Esophagus squamous epithelium (tissue), 5 donors: Measurements from ENCODE around the gene ADCYAP1R1. TPM values are rescaled to one million over a fixed set of nuclear protein-coding genes. Genes with fewer than 3 reads are reported as not detected.

ENCODE experiments used
- DNase-seq: peaks from one replicate; lab custom pipeline; 2025; lab: John Stamatoyannopoulos, UW
- H3K27ac ChIP-seq, 4 donors: fragments of 200-600 bp; sonication (generic); one replicate each; pipeline ENCODE4 v1.5.1; 2016 to 2019; ENCODE audit warnings: mild to moderate bottlenecking in 1 of 4
- H3K27me3 ChIP-seq, 4 donors: fragments of 200-600 bp; sonication (generic); 1 replicate in 3 of 4; 2 replicates in 1 of 4; pipeline versions ENCODE4 v1.5.1 to v1.6.0; 2017 to 2021; ENCODE audit warnings: antibody characterized with exemption in 1 of 4
- H3K36me3 ChIP-seq, 3 donors: fragments of 200-600 bp; sonication (generic); one replicate each; pipeline ENCODE4 v1.5.1; 2016 to 2019
- H3K4me1 ChIP-seq, 3 donors: fragments of 200-600 bp; sonication (generic); one replicate each; pipeline ENCODE4 v1.5.1; 2017 to 2019
- H3K4me3 ChIP-seq, 4 donors: fragments of 200-600 bp; sonication (generic); 1 replicate in 3 of 4; 2 replicates in 1 of 4; pipeline ENCODE4 v1.5.1; 2016 to 2019; ENCODE audit warnings: mild to moderate bottlenecking in 2 of 4, moderate library complexity in 1 of 4
- H3K9me3 ChIP-seq, 3 donors: fragments of 200-600 bp; sonication (generic); one replicate each; pipeline ENCODE4 v1.5.1; 2016 to 2019
- CTCF ChIP-seq, 6 experiments: fragments of 450-650 bp in 4 of 6; fragments of 200-600 bp in 2 of 6; sonication (generic) in 2 of 6; IDR thresholded peaks; one replicate each; pipeline ENCODE4 v1.5.1; 2016 to 2019; ENCODE audit warnings: antibody characterized with exemption in 6 of 6, mild to moderate bottlenecking in 4 of 6, moderate library complexity in 4 of 6
- POLR2A ChIP-seq, 4 donors: fragments of 450-650 bp; IDR thresholded peaks; one replicate each; pipeline ENCODE4 v1.6.1; 2017; ENCODE audit warnings: antibody characterized with exemption in 4 of 4, mild to moderate bottlenecking in 4 of 4, moderate library complexity in 3 of 4
- WGBS, 2 donors: methylation state at CpG; one replicate each; pipeline ENCODE4 v1.1.5; 2018; 5-methylcytosine and 5-hydroxymethylcytosine counted together
- intact Hi-C: fragments of 100-400 bp; cut with DNase I; formaldehyde crosslinking; loops from one replicate; pipeline ENCODE4 v1.15.0; 2022
- total RNA-seq, 4 donors: library from RNA; depleted of rRNA; stranded (reverse); fragments of >200 nt; gene quantifications; one replicate each; pipeline ENCODE4 v1.1.0, GENCODE V29; 2016
- donor health status: DM: yes; HTN: yes; CAD: no.

Gene ADCYAP1R1
- total RNA-seq, 4 donors from 2014 or later: 0.15 to 10.5 (median 0.20) TPM

- H3K9me3 ChIP-seq: no peaks in the 10 kb centered on the region
- H3K4me3 ChIP-seq: no peak overlapping the region
- DNase-seq: no peak
- no peak overlapping the region for H3K27ac ChIP-seq
- intact Hi-C loops: no loop called here
- H3K27me3 ChIP-seq: peaks cover 0 to 25% (median 0%) of the 10 kb centered on the region in 4 donors
- peaks cover 0 to 18% (median 4%) of the 10 kb centered on the region in 3 donors for H3K4me1 ChIP-seq
- H3K36me3 ChIP-seq: no peaks in the 10 kb centered on the region
- 77 to 80% methylated on average over 2 to 4 of the region's 10 CpGs for WGBS, 2 donors
- TF ChIP-seq POLR2A (IDR thresholded peaks at IDR 0.05) (no peak), CTCF (IDR thresholded peaks at IDR 0.05) (no peak)
These were observed 25.6 kb downstream of the ADCYAP1R1 start for GRCh38 chr7:31077484-31078362.

GRCh38 chr7:31078363-31078990 lies 26.4 kb downstream of the ADCYAP1R1 start:
- H3K4me3 ChIP-seq: no peak overlapping the region
- WGBS, 2 donors: 87 to 88% methylated on average over 7 to 13 of the region's 24 CpGs
- no peaks in the 10 kb centered on the region for H3K36me3 ChIP-seq
- no peak overlapping the region for H3K27ac ChIP-seq
- TF ChIP-seq POLR2A (IDR thresholded peaks at IDR 0.05): no peak
- TF ChIP-seq CTCF (IDR thresholded peaks at IDR 0.05): no peak
- H3K4me1 ChIP-seq: peaks cover 0 to 23% (median 6%) of the 10 kb centered on the region in 3 donors
- H3K27me3 ChIP-seq: peaks cover 0 to 27% (median 0%) of the 10 kb centered on the region in 4 donors
- intact Hi-C loops: no loop called here
- no peaks in the 10 kb centered on the region for H3K9me3 ChIP-seq
- no peak for DNase-seq

- Histone ChIP-seq H3K36me3 (no peaks in the 10 kb centered on the region), H3K9me3 (no peaks in the 10 kb centered on the region), H3K27me3 (peaks cover 0 to 27% (median 0%) of the 10 kb centered on the region in 4 donors), H3K27ac (no peak overlapping the region), H3K4me1 (peaks cover 0 to 15% (median 6%) of the 10 kb centered on the region in 3 donors), H3K4me3 (no peak overlapping the region)
- DNase-seq: no peak
- 52 to 71% methylated on average over 4 to 5 of the region's 11 CpGs for WGBS, 2 donors
- intact Hi-C loops: no loop called here
- TF ChIP-seq CTCF (IDR thresholded peaks at IDR 0.05) (no peak), POLR2A (IDR thresholded peaks at IDR 0.05) (no peak)
These were observed 27.2 kb downstream of the ADCYAP1R1 start for GRCh38 chr7:31079126-31079823.

GRCh38 chr7:31079824-31080511 lies 27.9 kb downstream of the ADCYAP1R1 start:
- H3K9me3 ChIP-seq: no peaks in the 10 kb centered on the region
- H3K4me1 ChIP-seq: peaks cover 0 to 14% (median 6%) of the 10 kb centered on the region in 3 donors
- peaks cover 0 to 27% (median 0%) of the 10 kb centered on the region in 4 donors for H3K27me3 ChIP-seq
- 24 to 46% methylated on average over 6 of the region's 6 CpGs for WGBS, 2 donors
- no peaks in the 10 kb centered on the region for H3K36me3 ChIP-seq
- no peak overlapping the region for H3K4me3 ChIP-seq
- TF ChIP-seq POLR2A (IDR thresholded peaks at IDR 0.05) (no peak), CTCF (IDR thresholded peaks at IDR 0.05) (no peak)
- intact Hi-C loops: no loop called here
- no peak overlapping the region for H3K27ac ChIP-seq
- no peak for DNase-seq
